Calu3 (cell line): Measurements from ENCODE around the gene MAD1L1. TPM values are rescaled to one million over a fixed set of nuclear protein-coding genes. Genes with fewer than 3 reads are reported as not detected.

ENCODE experiments used
- BruUV-seq: library from RNA; stranded (reverse); fragments of 400-500 nt; replicated peaks from 2 replicates; lab custom pipeline; 2021; lab: Mats Ljungman, UMichigan
- CTCF ChIA-PET: fragments of 300-600 bp; sonication (Branson Sonifier 250); formaldehyde crosslinking; loops from one replicate; lab custom pipeline; 2022; ENCODE audit warnings: antibody characterized with exemption; lab: Charles Lee
- DNase-seq: peaks from one replicate; pipeline ENCODE4 v3.0.0; 2022
- H3K27ac Mint-ChIP-seq: one replicate; pipeline ENCODE4 v1.8.0; 2022; ENCODE audit warnings: mixed read lengths; ENCODE audit not compliant: unreplicated experiment
- H3K27me3 Mint-ChIP-seq: one replicate; pipeline ENCODE4 v1.8.0; 2022; ENCODE audit warnings: mixed read lengths; ENCODE audit not compliant: unreplicated experiment
- H3K36me3 Mint-ChIP-seq: one replicate; pipeline ENCODE4 v1.8.0; 2022; ENCODE audit warnings: mild to moderate bottlenecking, moderate library complexity, mixed read lengths; ENCODE audit not compliant: insufficient read depth, unreplicated experiment
- H3K4me1 Mint-ChIP-seq: one replicate; pipeline ENCODE4 v1.8.0; 2022; ENCODE audit warnings: mild to moderate bottlenecking, low read depth, mixed read lengths; ENCODE audit not compliant: unreplicated experiment
- H3K4me3 Mint-ChIP-seq: one replicate; pipeline ENCODE4 v1.8.0; 2022; ENCODE audit warnings: mild to moderate bottlenecking, low read depth, moderate library complexity, mixed read lengths; ENCODE audit not compliant: unreplicated experiment
- H3K9me3 Mint-ChIP-seq: one replicate; pipeline ENCODE4 v1.8.0; 2022; ENCODE audit warnings: low read depth, mixed read lengths; ENCODE audit not compliant: unreplicated experiment
- CTCF ChIP-seq: fragments of 200-600 bp; IDR thresholded peaks from one replicate; pipeline ENCODE4 v1.8.0; 2022; ENCODE audit warnings: antibody characterized with exemption; ENCODE audit not compliant: unreplicated experiment
- intact Hi-C: fragments of 100-400 bp; cut with micrococcal nuclease; formaldehyde crosslinking; loops from one replicate; pipeline ENCODE4 v1.10.0; 2022; ENCODE audit not compliant: unreplicated experiment
- total RNA-seq: library from RNA; stranded (reverse); gene quantifications from 2 replicates; pipeline ENCODE4 v1.2.3, GENCODE V29; 2022

MAD1L1 gene
- total RNA-seq, 1 experiment from 2014 or later: 86.0 TPM

GRCh38 chr7:2210551-2211258, 22.0 kb downstream of the MAD1L1 start:
- CTCF ChIA-PET: no interaction called here
- no peaks in the 10 kb centered on the region for H3K9me3 Mint-ChIP-seq
- no peaks in the 10 kb centered on the region for H3K27me3 Mint-ChIP-seq
- no peaks in the 10 kb centered on the region for H3K4me1 Mint-ChIP-seq
- no peak overlapping the region for H3K4me3 Mint-ChIP-seq
- intact Hi-C loops: no loop called here
- DNase-seq: no peak
- H3K27ac Mint-ChIP-seq: no peak overlapping the region
- H3K36me3 Mint-ChIP-seq: peaks cover 21% of the 10 kb centered on the region
- no peak for TF ChIP-seq CTCF
- BruUV-seq: no TSS peak

GRCh38 chr7:2209961-2210323, 22.8 kb downstream of the MAD1L1 start:
- H3K36me3 Mint-ChIP-seq: peaks cover 13% of the 10 kb centered on the region

GRCh38 chr7:2209146-2209960, 23.4 kb downstream of the MAD1L1 start:
- Mint-ChIP-seq H3K4me1 (no peaks in the 10 kb centered on the region), H3K27me3 (no peaks in the 10 kb centered on the region), H3K36me3 (peaks cover 9% of the 10 kb centered on the region), H3K4me3 (no peak overlapping the region), H3K9me3 (no peaks in the 10 kb centered on the region), H3K27ac (no peak overlapping the region)
- no TSS peak for BruUV-seq
- intact Hi-C loops: no loop called here
- CTCF ChIA-PET: interaction anchor here (0.7 to 1.0 kb wide), 4 partner anchors 140 to 630 kb away, joined by 3 to 6 read pairs (median 3); no protein-coding TSS in a partner anchor
- peak; percentile 75 for DNase-seq
- peak; percentile 79 for TF ChIP-seq CTCF

More at GRCh38 chr7:2209961-2210323, 22.8 kb downstream of the MAD1L1 start:
- no peak overlapping the region for H3K27ac Mint-ChIP-seq
- no peaks in the 10 kb centered on the region for H3K4me1 Mint-ChIP-seq
- CTCF ChIA-PET: interaction anchor here (0.8 to 1.0 kb wide), 2 partner anchors 140 to 628 kb away, joined by 3 read pairs; no protein-coding TSS in a partner anchor
- H3K27me3 Mint-ChIP-seq: no peaks in the 10 kb centered on the region
- no peak for DNase-seq
- BruUV-seq: no TSS peak
- no peak for TF ChIP-seq CTCF
- intact Hi-C loops: no loop called here
- no peak overlapping the region for H3K4me3 Mint-ChIP-seq
- H3K9me3 Mint-ChIP-seq: no peaks in the 10 kb centered on the region

GRCh38 chr7:2208712-2209111, 24.0 kb downstream of the MAD1L1 start:
- H3K27ac Mint-ChIP-seq: no peak overlapping the region
- intact Hi-C loops: no loop called here
- no peak overlapping the region for H3K4me3 Mint-ChIP-seq
- no peaks in the 10 kb centered on the region for H3K9me3 Mint-ChIP-seq
- CTCF ChIA-PET: interaction anchor here (0.8 kb wide), 1 partner anchor 629 kb away, joined by 6 read pairs; no protein-coding TSS in a partner anchor
- H3K4me1 Mint-ChIP-seq: no peaks in the 10 kb centered on the region
- no peaks in the 10 kb centered on the region for H3K27me3 Mint-ChIP-seq
- BruUV-seq: no TSS peak
- H3K36me3 Mint-ChIP-seq: peaks cover 9% of the 10 kb centered on the region
- TF ChIP-seq CTCF: no peak
- no peak for DNase-seq
